ENCODE results near the gene OR2AG2.
A peak's percentile ranks its signal among the peaks of the same experiment; 100 is the strongest.
"Not testable (repeated sequence)": the region's sequence is repeated elsewhere in the genome, so short reads cannot be mapped to it uniquely, and the experiment has no call there.

Gene OR2AG2, protein sequence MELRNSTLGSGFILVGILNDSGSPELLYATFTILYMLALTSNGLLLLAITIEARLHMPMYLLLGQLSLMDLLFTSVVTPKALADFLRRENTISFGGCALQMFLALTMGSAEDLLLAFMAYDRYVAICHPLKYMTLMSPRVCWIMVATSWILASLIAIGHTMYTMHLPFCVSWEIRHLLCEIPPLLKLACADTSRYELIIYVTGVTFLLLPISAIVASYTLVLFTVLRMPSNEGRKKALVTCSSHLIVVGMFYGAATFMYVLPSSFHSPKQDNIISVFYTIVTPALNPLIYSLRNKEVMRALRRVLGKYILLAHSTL

DNA sequence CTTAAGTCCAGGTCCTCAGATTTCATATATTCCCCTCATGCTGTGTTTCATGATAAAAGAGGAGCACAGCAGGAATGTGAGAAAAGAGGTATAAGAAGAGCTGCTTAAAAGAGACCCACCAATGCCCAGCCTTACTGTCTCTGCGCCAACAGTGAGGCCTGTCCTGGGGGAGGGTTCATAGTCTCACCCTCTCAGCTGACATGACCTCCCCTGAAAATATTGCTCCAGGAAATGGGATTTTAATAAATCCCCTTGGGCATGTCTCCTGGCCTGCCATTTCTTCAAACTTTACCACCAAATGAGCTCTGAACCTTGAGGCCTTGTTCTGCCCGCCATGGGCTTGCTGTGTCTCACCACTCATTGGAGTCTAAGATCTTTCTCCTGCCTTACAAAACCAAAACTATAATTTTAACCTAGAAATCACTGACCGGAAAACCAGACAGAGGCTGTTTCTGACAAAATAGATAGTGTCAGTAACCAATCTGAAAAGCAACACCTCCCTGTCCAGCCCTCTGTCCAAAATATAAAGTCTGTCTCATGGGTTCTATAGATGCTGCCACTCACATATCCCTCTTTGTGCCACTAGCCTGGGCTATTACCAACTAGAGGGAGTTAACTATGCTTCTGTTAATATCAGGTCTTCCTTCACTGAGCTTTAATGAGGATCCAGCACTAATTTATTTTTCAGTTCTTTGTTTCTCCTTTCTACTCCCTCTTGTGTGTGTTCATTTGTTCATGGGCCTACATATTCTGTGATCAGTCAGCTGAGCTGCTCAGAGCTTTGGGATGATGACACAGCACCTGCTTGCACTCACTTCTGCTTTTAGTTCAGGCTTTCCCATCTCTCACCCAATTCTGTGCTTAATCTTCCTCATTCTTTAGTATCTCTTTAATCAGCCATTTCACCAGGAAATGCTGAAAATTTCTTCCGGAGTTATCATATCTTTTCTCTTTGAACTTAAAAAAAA, at the start of gene OR2AG2:
Gene OR2AG2, minus strand, starts transcription at position 51 of the 968 bp plus-strand sequence. CDS start 3,019 bp downstream, outside the sequence.
- DNase-seq, result no peak

GRCh38 chr11:6818967-6819366, 47.2 kb upstream of the OR2AG2 start:
- DNase-seq, result no peak

GRCh38 chr11:6817694-6818093, 45.9 kb upstream of the OR2AG2 start:
- DNase-seq, result no peak

- DNase-seq, result no peak
These were observed 41.9 kb upstream of the OR2AG2 start for GRCh38 chr11:6813656-6814055.

GRCh38 chr11:6812390-6813005, 40.7 kb upstream of the OR2AG2 start:
- DNase-seq, result peak in 1 of 2 donors; percentile 8

DNA sequence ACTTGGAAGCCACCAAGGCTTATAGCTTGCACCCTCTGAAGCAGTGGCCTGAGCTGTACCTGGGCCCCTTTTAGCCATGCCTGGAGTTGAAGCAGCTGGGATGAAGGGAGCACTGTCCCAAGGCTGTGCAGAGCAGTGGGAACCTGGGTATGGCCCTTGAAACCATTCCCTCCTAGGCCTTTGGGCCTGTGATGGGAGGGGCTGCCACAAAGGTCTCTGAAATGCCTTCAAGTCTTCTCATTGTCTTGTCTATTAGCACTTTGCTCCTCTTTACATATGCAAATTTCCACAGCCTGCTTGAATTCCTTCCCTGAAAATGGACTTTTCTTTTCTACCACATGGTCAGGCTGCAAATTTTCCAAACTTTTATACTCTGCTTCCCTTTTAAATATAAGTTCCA, 29.3 kb upstream of the OR2AG2 start:
- DNase-seq, result not testable (repeated sequence)

DNA sequence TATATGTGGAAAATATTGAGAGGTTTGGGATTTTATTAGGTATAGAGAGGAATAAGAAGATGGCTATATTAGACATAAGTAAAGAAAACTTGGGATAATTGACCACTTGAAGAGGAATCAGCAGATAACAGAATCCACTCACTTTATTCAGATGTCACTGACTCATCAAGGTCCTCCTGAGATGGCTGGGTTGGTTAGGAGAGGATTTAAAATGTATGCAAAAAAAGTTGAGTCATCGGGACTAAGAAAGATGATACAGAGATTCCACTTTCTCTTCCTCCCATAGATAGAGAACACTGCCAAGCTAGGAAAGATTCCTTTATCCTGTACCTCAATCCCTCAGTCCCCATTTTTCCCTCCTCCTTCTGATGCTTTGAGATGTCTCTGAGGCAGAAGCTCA, 27.6 kb upstream of the OR2AG2 start, which contains the start of gene OR6A2:
Gene OR6A2, minus strand, starts transcription at position 288 of the 400 bp plus-strand sequence. CDS start 3,981 bp downstream, outside the sequence.
- no peak for DNase-seq

GRCh38 chr11:6794639-6795038, 22.9 kb upstream of the OR2AG2 start:
- no peak for DNase-seq

- DNase-seq, result no peak
These were observed 18.8 kb upstream of the OR2AG2 start for GRCh38 chr11:6790546-6790945.

DNA sequence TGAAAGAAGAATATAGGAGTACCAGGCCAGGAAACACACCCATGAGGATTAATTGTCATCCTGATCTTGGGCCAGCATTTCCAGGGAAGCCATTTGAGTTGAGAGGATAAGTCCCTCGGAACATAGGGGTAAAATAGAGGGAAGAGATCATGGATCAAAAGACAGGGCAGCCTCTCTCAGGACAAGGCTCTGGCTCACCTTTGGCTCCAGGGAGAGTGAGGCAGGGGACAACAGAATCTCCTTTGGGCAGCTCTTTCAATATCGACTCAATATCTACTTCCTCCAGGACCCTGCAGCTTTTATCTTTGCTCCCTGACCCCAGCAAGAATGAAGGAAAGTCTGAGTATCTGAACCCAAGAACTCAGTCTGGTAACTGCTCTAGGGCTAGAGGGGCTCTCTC, 10.9 kb upstream of the OR2AG2 start, which contains the start of gene OR2AG1:
Gene OR2AG1, plus strand, starts transcription at position 301 of the 400 bp plus-strand sequence. CDS start 2,018 bp downstream, outside the sequence.
- DNase-seq, result no peak

DNA sequence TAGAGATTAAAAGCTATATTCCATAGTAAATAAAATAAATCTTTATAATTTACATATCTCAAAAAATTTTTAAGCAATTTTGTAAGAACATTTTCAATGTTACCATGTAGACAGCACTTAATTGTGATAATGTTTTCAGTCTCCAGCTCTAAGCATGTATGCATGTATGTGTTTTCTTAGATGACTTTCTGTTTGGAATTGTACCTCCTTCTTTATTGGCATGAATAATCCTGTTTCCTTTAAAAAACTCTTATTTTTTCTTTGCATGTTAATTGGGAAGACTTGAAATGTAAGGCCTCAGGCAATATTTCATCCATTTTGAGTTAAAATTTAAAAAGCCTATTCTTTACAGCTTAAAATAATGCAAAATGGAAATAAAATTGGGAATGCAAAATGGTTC, 9.1 kb upstream of the OR2AG2 start:
- DNase-seq, result no peak

DNA sequence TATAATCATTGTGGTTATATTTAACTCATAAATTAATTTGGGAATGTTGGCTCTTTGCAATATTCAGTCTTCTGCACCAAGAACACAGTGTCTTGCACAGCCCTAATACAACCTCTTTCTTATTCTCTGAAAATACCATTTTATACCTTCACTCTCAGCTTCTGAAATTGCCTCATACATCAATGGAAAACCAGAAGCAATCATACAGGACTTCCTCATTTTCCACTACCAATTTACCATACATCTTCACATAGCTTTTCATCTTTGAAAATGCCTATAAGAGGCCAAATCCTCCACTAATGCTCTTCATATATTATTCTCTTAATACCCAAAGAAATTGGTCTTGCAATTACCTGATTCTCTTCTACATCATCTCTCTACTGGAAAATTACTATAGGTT, 6.7 kb upstream of the OR2AG2 start:
- no peak for DNase-seq

- DNase-seq, result peak; percentile 41 to 81
These were observed 14.3 kb downstream of the OR2AG2 start for GRCh38 chr11:6757373-6757967.

GRCh38 chr11:6755953-6756347, 15.8 kb downstream of the OR2AG2 start:
- no peak for DNase-seq

DNA sequence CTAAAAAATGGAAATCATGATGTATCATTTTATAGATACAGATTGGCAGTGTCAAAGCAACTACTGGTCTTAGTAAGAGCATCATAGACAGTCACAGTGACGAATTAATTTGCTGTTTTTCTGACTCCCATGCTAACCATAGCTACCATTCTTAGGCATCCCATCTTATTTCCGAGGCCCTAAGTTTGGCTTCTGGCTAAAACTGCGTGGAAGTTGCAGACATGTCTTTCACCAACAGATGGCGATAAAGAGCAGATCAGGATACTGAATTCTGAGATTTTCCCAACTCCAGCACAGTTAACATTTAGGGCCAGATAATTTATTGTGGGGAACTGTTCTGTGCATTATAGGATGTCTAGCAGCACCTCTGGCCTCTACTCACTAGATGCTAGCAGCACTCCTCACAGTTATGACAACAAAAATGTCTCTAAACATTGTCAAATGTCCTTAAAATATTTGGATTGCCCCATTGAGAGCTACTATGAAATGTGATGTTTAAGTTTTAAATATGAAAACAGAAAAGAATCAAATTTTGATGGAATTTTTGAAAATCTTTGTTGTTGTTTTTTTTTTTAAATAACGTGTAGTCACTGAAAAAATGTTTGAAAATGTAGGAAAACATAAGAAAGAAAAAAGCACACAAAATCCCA, 16.3 kb downstream of the OR2AG2 start:
- DNase-seq, result peak in 1 of 2 donors; percentile 16

- no peak for DNase-seq
These were observed 24.6 kb downstream of the OR2AG2 start for GRCh38 chr11:6747097-6747668.

DNA sequence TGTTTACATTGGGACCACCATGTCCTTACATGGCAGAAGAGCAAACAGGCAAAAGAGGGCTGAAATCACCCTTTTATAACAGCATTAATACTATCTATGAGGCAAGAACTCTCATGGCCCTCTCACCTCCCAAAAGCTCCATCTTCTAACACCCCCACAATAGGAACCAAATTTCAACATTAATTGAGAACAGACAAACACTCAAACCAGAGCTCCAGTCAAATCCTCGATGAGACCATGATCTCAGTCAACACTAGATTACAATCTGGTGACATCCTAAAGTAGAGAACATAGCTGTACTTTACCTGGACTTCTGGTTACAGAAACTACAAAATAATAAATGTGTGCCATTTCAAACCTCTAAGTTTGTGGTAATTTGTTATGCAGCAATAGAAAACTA, 25.1 kb downstream of the OR2AG2 start:
- DNase-seq, result no peak

GRCh38 chr11:6746086-6746618, 25.6 kb downstream of the OR2AG2 start:
- DNase-seq, result no peak

GRCh38 chr11:6745465-6746015, 26.2 kb downstream of the OR2AG2 start:
- DNase-seq, result no peak

DNA sequence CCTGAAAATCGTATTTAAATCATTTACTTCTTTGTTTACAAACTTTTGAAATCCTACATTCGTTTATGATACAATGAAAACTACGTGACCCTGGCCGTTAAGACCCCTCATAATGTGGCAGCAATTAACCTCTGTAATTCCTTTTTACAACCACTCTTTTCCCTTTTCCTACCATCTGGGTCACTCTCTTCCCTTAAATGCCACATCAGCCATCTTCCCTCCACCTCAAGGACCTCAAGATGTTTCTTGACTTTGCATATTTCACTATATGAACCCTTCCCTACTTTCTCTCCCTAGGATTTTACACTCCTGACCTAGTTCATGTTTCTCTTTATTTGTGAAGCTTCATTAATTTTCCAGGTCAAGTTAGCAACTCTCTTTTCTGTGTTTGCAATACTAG, 26.8 kb downstream of the OR2AG2 start:
- no peak for DNase-seq

- DNase-seq, result no peak
These were observed 29.5 kb downstream of the OR2AG2 start for GRCh38 chr11:6742260-6742659.
